ENCODE data around the gene TM4SF4.

- TF ChIP-seq CTCF (IDR thresholded peaks at IDR 0.05; ENCODE audit: low read depth, low read length) (no peak), EZH2phosphoT487 (IDR thresholded peaks at IDR 0.05; ENCODE audit: low read depth) (no peak)
Observed at GRCh38 chr3:149426325-149426724, 48.2 kb upstream of the TM4SF4 start.
